H9 (cell line): ENCODE data around the gene KIAA0513. TPM values are rescaled to one million over a fixed set of nuclear protein-coding genes. Genes with fewer than 3 reads are reported as not detected.

Experiments
- DNase-seq: peaks from one replicate; pipeline ENCODE4 v3.0.0-alpha.2; 2017
- H2AFZ ChIP-seq: one replicate; pipeline ENCODE4 v1.6.1; 2013; ENCODE audit warnings: mild to moderate bottlenecking, low read length, control low read depth, moderate library complexity
- H2AK5ac ChIP-seq: 2 replicates; pipeline ENCODE4 v1.6.1; 2013; ENCODE audit warnings: low read length, control low read depth, mixed read lengths; ENCODE audit not compliant: insufficient read length
- H2BK120ac ChIP-seq: one replicate; pipeline ENCODE4 v1.6.1; 2013; ENCODE audit warnings: low read depth, mild to moderate bottlenecking, low read length, control low read depth, inconsistent platforms; ENCODE audit not compliant: poor library complexity, severe bottlenecking
- H2BK12ac ChIP-seq: 2 replicates; pipeline ENCODE4 v1.6.1; 2013; ENCODE audit warnings: low read length, control low read depth, mixed read lengths, low read depth; ENCODE audit not compliant: insufficient read length
- H2BK15ac ChIP-seq: 2 replicates; pipeline ENCODE4 v1.6.1; 2013; ENCODE audit warnings: low read depth, low read length, control low read depth
- H2BK20ac ChIP-seq: one replicate; pipeline ENCODE4 v1.6.1; 2013; ENCODE audit warnings: low read depth, mild to moderate bottlenecking, low read length, control low read depth, inconsistent platforms; ENCODE audit not compliant: poor library complexity, severe bottlenecking
- H2BK5ac ChIP-seq: 2 replicates; pipeline ENCODE4 v1.6.1; 2013; ENCODE audit warnings: low read length, control low read depth, mixed read lengths; ENCODE audit not compliant: insufficient read length
- H3K14ac ChIP-seq: 2 replicates; pipeline ENCODE4 v1.6.1; 2013; ENCODE audit warnings: low read length, control low read depth; ENCODE audit not compliant: insufficient read depth
- H3K18ac ChIP-seq: 2 replicates; pipeline ENCODE4 v1.6.1; 2013; ENCODE audit warnings: low read depth, mild to moderate bottlenecking, mixed read lengths, low read length, control low read depth; ENCODE audit not compliant: insufficient read length
- H3K23ac ChIP-seq: 2 replicates; pipeline ENCODE4 v1.6.1; 2013; ENCODE audit warnings: low read length, control low read depth, mixed read lengths, low read depth; ENCODE audit not compliant: insufficient read length
- H3K23me2 ChIP-seq: 2 replicates; pipeline ENCODE4 v1.6.1; 2013; ENCODE audit warnings: low read depth, mild to moderate bottlenecking, mixed read lengths, low read length, control low read depth; ENCODE audit not compliant: insufficient read length, poor library complexity, severe bottlenecking
- H3K27ac ChIP-seq: 2 replicates; pipeline ENCODE4 v1.5.1; 2013; ENCODE audit warnings: low read length, control low read depth, mixed read lengths, low read depth; ENCODE audit not compliant: insufficient read length
- H3K27me3 ChIP-seq: 2 replicates; pipeline ENCODE4 v1.6.1; 2013; ENCODE audit warnings: low read length, control low read depth, inconsistent platforms; ENCODE audit not compliant: insufficient read depth
- H3K4ac ChIP-seq: 2 replicates; pipeline ENCODE4 v1.6.1; 2013; ENCODE audit warnings: low read depth, mild to moderate bottlenecking, control low read depth, inconsistent platforms, low read length, moderate library complexity
- H3K4me1 ChIP-seq: 2 replicates; pipeline ENCODE4 v1.6.1; 2013; ENCODE audit warnings: low read length, control low read depth, inconsistent platforms; ENCODE audit not compliant: insufficient read depth
- H3K4me2 ChIP-seq: 2 replicates; pipeline ENCODE4 v1.6.1; 2013; ENCODE audit warnings: low read length, control low read depth, mixed read lengths; ENCODE audit not compliant: insufficient read length, insufficient read depth
- H3K56ac ChIP-seq: 2 replicates; pipeline ENCODE4 v1.6.1; 2013; ENCODE audit warnings: low read depth, mild to moderate bottlenecking, mixed read lengths, low read length, control low read depth; ENCODE audit not compliant: insufficient read length
- H3K79me1 ChIP-seq: 2 replicates; pipeline ENCODE4 v1.6.1; 2013; ENCODE audit warnings: low read depth, mild to moderate bottlenecking, moderate library complexity, low read length, control low read depth, inconsistent platforms; ENCODE audit not compliant: insufficient read depth, poor library complexity, severe bottlenecking
- H3K79me2 ChIP-seq: 2 replicates; pipeline ENCODE4 v1.6.1; 2013; ENCODE audit warnings: low read length, control low read depth, inconsistent platforms; ENCODE audit not compliant: insufficient read depth
- H3K9ac ChIP-seq: 2 replicates; pipeline ENCODE4 v1.6.1; 2013; ENCODE audit warnings: low read length, control low read depth, mixed read lengths; ENCODE audit not compliant: insufficient read length; ENCODE audit errors: extremely low read depth
- H3K9me3 ChIP-seq: one replicate; pipeline ENCODE4 v1.6.1; 2013; ENCODE audit warnings: low read depth, low read length, inconsistent platforms; ENCODE audit not compliant: control insufficient read depth
- H3T11ph ChIP-seq: one replicate; pipeline ENCODE4 v1.6.1; 2013; ENCODE audit warnings: mild to moderate bottlenecking, low read length, control low read depth, inconsistent platforms
- H4K20me1 ChIP-seq: one replicate; pipeline ENCODE4 v1.6.1; 2013; ENCODE audit not compliant: control insufficient read depth, insufficient read length, insufficient read depth
- H4K5ac ChIP-seq: 2 replicates; pipeline ENCODE4 v1.6.1; 2013; ENCODE audit warnings: low read depth, mild to moderate bottlenecking, mixed read lengths, low read length, control low read depth; ENCODE audit not compliant: insufficient read length
- H4K8ac ChIP-seq: replicated peaks from 2 replicates; pipeline ENCODE4 v1.6.1; 2013; ENCODE audit warnings: low read length, control low read depth, mixed read lengths, low read depth; ENCODE audit not compliant: insufficient read length
- H4K91ac ChIP-seq: 2 replicates; pipeline ENCODE4 v1.6.1; 2013; ENCODE audit warnings: low read depth, mild to moderate bottlenecking, moderate library complexity, mixed read lengths, low read length, control low read depth; ENCODE audit not compliant: insufficient read length
- H3K27ac Mint-ChIP-seq, 3 experiments: 2 replicates in 2 of 3; 3 replicates in 1 of 3; pipeline ENCODE4 v1.8.0; 2020 to 2021; ENCODE audit warnings: mixed read lengths in 3 of 3, mild to moderate bottlenecking in 1 of 3, moderate library complexity in 1 of 3
- H3K27me3 Mint-ChIP-seq: 2 replicates; pipeline ENCODE4 v1.8.0; 2021; ENCODE audit warnings: low read depth, mild to moderate bottlenecking, moderate library complexity, mixed read lengths
- H3K36me3 Mint-ChIP-seq, 3 experiments: 2 replicates in 2 of 3; 3 replicates in 1 of 3; pipeline ENCODE4 v1.8.0; 2020 to 2021; ENCODE audit warnings: low read depth in 3 of 3, mixed read lengths in 3 of 3; ENCODE audit not compliant: insufficient read depth in 1 of 3
- H3K4me1 Mint-ChIP-seq, 2 experiments: 2 replicates each; pipeline ENCODE4 v1.8.0; 2020; ENCODE audit warnings: mixed read lengths in 2 of 2
- H3K4me3 Mint-ChIP-seq, 2 experiments: 2 replicates in 1 of 2; 3 replicates in 1 of 2; pipeline ENCODE4 v1.8.0; 2020 to 2021; ENCODE audit warnings: mild to moderate bottlenecking in 2 of 2, mixed read lengths in 2 of 2, moderate library complexity in 1 of 2
- H3K9me3 Mint-ChIP-seq, 2 experiments: 2 replicates in 1 of 2; 3 replicates in 1 of 2; pipeline ENCODE4 v1.8.0; 2020; ENCODE audit warnings: mild to moderate bottlenecking in 2 of 2, mixed read lengths in 2 of 2, moderate library complexity in 1 of 2
- CTCF ChIP-seq: fragments of 200-600 bp; sonication (generic); conservative IDR thresholded peaks from 3 replicates; pipeline ENCODE4 v1.8.0; 2021; ENCODE audit warnings: antibody characterized with exemption, mild to moderate bottlenecking
- WGBS: extraction: QIAGEN DNeasy Blood & Tissue Kit; methylation state at CpG from one replicate; pipeline ENCODE4 v1.1.7; 2013; ENCODE audit warnings: missing lambda C conversion rate, low lambda C conversion rate, mixed read lengths; ENCODE audit not compliant: insufficient read length; ENCODE audit errors: extremely low coverage; 5-methylcytosine and 5-hydroxymethylcytosine counted together
- total RNA-seq: library from RNA; stranded (reverse); gene quantifications from 2 replicates; pipeline ENCODE4 v1.2.1, GENCODE V29; 2021

Gene KIAA0513
- total RNA-seq, 1 experiment from 2014 or later, result 4.7 TPM

GRCh38 chr16:85094812-85095211 is 67.2 kb downstream of the KIAA0513 start:
- Histone ChIP-seq H3K27me3 (no peaks in the 10 kb centered on the region), H3K27ac (no peak overlapping the region), H4K5ac (no peak overlapping the region), H3K23me2 (no peaks in the 10 kb centered on the region), H3K18ac (no peak overlapping the region), H2BK120ac (no peak overlapping the region), H2AK5ac (no peak overlapping the region), H3T11ph (no peak overlapping the region), H3K23ac (no peak overlapping the region), H2BK20ac (no peak overlapping the region), H3K4me2 (no peak overlapping the region), H4K91ac (no peak overlapping the region), H3K4me1 (no peaks in the 10 kb centered on the region), H2BK5ac (no peak overlapping the region), H2AFZ (no peak overlapping the region), H3K9me3 (no peaks in the 10 kb centered on the region), H3K56ac (no peak overlapping the region), H3K79me1 (no peaks in the 10 kb centered on the region), H3K14ac (0 out of 2 replicates have a peak overlapping the region, but pooled peaks have one; percentile 57), H3K9ac (no peak overlapping the region), H3K4ac (no peak overlapping the region), H3K79me2 (no peaks in the 10 kb centered on the region), H4K8ac (no peak overlapping the region), H2BK15ac (no peak overlapping the region), H4K20me1 (no peaks in the 10 kb centered on the region), H2BK12ac (no peak overlapping the region)
- no CpG with 5 or more reads among the region's 12 CpGs for WGBS
- Mint-ChIP-seq H3K27me3 (peaks cover 51% of the 10 kb centered on the region), H3K4me1 (peaks cover 13 to 16% of the 10 kb centered on the region in 2 experiments), H3K9me3 (no peaks in the 10 kb centered on the region), H3K27ac (no peak overlapping the region), H3K4me3 (no peak overlapping the region), H3K36me3 (no peaks in the 10 kb centered on the region)
- no peak for TF ChIP-seq CTCF
- DNase-seq, result no peak
